Measurements from ENCODE around the gene TXNDC11.

GRCh38 chr16:11738742-11739544 is 3.7 kb downstream of the TXNDC11 start:
- TF ChIP-seq, protein P1, sequence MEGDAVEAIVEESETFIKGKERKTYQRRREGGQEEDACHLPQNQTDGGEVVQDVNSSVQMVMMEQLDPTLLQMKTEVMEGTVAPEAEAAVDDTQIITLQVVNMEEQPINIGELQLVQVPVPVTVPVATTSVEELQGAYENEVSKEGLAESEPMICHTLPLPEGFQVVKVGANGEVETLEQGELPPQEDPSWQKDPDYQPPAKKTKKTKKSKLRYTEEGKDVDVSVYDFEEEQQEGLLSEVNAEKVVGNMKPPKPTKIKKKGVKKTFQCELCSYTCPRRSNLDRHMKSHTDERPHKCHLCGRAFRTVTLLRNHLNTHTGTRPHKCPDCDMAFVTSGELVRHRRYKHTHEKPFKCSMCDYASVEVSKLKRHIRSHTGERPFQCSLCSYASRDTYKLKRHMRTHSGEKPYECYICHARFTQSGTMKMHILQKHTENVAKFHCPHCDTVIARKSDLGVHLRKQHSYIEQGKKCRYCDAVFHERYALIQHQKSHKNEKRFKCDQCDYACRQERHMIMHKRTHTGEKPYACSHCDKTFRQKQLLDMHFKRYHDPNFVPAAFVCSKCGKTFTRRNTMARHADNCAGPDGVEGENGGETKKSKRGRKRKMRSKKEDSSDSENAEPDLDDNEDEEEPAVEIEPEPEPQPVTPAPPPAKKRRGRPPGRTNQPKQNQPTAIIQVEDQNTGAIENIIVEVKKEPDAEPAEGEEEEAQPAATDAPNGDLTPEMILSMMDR (IDR thresholded peaks at IDR 0.05; ENCODE audit: insufficient read depth, low read length), result no peak
- no peak for TF ChIP-seq GABPA (IDR thresholded peaks at IDR 0.05; ENCODE audit: low read depth)

All from HL-60 (cell line).